KOPT-K1 (cell line): ENCODE results near the gene GUCY2D.
"Not testable (repeated sequence)": the region's sequence is repeated elsewhere in the genome, so short reads cannot be mapped to it uniquely, and the experiment has no call there.

Experiments used
- H3K27ac ChIP-seq: fragments of 200-600 bp; sonication (generic); 2 replicates; pipeline ENCODE4 v1.5.1; 2016; ENCODE audit warnings: antibody characterized with exemption, mild to moderate bottlenecking, low read depth, low read length; ENCODE audit not compliant: poor library complexity, severe bottlenecking
- H3K36me3 ChIP-seq: fragments of 200-600 bp; sonication (generic); 2 replicates; pipeline ENCODE4 v1.5.1; 2017; ENCODE audit warnings: antibody characterized with exemption, mild to moderate bottlenecking, low read length, moderate library complexity; ENCODE audit not compliant: insufficient read depth
- H3K9me3 ChIP-seq: fragments of 200-600 bp; sonication (generic); 2 replicates; pipeline ENCODE4 v1.5.1; 2017; ENCODE audit warnings: antibody characterized with exemption, low read length, mild to moderate bottlenecking; ENCODE audit not compliant: insufficient read depth, poor library complexity, severe bottlenecking

GUCY2D gene

DNA sequence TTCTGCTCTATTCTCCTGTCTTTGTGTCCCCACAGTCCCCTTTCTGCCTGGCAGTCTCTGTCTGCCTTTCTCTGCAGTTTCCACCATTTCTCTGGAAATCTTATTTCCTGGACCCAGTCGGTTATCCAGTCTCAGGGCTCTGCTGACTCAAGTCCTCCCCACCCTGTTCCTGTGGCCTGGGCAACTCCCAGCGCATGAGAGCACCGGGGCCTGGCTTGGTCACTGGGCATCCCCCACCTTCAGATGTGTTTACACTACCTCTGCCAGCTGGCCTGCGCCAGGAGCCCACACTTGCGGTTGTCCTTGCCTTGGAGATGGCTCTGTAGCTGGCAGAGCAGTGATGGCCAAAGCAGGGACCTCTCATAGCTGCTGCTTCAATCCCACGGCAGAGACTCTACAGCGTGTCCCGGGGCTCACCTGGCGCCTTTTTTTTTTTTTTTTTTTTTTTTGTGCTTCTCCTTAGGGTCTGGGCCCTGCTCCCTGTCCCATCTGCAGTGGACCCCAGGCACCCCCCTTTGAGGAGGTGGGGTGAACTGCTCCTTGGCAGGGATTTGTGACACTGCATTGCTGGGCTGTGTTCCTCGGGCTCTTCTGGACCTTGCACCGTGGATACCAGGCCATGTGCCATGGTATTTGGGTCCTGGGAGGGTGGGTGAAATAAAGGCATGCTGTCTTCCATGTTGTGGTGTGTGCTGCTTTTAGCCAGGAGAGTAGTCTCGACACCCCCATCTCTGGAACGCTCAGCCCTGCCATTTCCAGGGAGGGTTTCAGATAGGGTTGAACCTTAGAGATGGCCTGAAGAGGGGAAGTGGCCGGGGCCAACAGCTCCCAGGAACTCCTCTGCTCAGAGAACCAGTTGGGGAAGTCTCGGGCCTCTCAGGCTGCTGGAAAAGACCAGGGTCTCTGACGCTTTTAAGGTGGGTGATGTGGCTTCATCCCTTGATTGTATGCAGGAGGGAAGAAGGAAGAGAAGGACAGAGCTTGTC lies 17.5 kb downstream of the GUCY2D start:
- no peak overlapping the region for H3K27ac ChIP-seq
- no peaks in the 10 kb centered on the region for H3K36me3 ChIP-seq

DNA sequence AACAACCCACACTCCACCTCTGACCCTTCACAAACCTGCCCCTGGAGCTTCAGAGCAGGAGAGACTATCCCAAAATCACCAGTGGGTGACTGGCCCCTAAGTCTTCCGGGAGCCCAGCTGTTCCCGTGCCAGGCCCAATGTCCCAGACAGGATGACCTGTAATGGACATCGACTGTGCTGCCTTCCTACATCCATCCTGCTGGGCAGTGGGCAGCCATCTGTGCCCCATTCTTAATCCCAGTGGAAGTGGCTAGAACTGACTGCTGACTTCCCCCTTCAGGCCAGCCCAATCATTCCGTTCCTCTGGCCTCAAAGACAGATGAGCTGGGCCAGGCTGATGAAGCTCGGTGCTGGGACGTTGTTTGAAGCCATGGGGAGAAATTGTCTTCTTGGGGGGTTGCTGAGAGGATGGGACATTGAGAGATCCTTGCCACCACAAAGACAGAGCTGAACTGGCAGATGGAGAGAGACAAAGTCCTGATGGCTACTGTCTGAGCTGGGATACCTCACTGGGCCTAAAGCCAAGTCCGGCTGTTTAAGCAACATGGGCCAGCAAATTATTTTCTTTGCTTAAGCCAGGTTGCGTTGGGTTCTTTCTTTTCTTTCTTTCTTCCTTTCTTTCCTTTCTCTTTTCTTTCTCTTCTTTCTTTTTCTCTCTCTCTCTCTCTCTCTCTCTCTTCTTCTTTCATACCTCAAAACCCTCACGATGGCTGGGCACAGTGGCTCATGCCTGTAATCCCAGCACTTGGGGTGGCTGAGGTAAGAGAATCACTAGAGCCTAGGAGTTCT lies 18.6 kb downstream of the GUCY2D start:
- H3K9me3 ChIP-seq, result no peaks in the 10 kb centered on the region
- H3K36me3 ChIP-seq, result no peaks in the 10 kb centered on the region
- no peak overlapping the region for H3K27ac ChIP-seq

More for the DNA sequence above, 17.5 kb downstream of the GUCY2D start:
- no peaks in the 10 kb centered on the region for H3K9me3 ChIP-seq

DNA sequence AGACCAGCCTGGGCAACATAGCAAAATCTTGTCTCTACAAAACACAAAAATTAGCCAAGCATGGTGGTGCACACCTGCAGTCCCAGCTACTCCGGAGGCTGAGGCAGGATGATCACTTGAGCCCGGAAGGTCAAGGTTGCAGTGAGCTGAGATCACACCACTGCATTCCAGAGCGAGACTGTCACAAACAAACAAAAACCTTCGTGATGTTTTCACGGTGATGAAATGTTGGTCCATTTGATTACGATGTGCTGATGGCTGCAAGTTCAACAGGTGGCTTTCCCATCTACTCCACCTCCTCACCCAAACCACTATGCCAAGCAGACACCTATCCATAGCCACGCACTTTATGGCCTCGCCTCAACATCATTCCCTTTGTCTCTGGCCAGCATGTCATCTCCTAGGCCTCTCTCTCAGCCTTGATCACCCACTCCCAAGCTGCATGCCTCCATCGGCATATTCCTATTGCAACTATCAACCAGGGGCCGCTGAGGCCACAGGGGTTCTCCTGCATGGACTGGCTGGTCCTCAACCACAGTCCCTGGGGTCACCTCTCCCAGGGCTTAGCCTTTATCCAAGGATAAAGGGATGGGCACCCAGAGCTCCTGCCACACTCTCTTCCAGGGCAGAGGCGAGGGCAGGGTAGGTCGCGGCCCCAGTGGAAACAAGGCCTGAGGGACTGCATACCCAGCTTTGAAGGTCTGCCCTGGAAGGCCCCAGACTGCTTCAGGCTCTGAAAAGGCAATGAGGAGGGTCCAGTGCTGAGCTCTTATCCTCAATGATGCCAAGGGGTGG lies 19.3 kb downstream of the GUCY2D start:
- no peaks in the 10 kb centered on the region for H3K9me3 ChIP-seq
- no peak overlapping the region for H3K27ac ChIP-seq
- no peaks in the 10 kb centered on the region for H3K36me3 ChIP-seq

DNA sequence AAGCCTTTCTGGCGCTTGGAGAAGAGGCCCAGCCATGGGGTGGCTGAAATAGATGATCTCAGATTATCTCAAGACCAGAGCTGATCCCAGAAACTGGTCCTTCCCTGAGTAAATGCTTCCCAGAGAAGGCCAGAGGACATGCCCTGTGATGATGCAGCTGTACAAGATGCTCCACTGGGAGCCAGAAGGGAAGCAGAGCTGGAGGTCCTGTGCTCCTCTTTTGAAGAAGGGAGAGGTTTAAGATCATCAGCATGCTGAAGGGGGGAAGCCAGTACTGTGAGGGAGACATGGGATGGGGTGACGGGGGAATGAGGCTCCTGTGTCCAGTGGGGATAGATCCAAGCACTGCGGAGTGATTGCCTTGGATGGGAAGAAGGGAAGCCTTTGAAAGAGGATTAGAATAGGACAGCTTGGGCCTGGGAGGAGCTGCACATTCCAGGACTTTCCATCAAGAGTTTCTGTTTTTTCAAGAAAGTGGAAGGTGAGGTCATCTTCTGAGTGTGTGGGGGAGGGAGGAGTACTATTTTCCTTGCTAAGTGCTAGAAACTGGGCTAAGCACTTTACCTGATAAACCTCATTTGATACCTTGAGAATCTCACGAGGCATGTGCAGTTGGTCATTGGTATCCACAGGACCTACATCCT lies 20.1 kb downstream of the GUCY2D start:
- no peaks in the 10 kb centered on the region for H3K36me3 ChIP-seq
- no peak overlapping the region for H3K27ac ChIP-seq
- H3K9me3 ChIP-seq, result no peaks in the 10 kb centered on the region

DNA sequence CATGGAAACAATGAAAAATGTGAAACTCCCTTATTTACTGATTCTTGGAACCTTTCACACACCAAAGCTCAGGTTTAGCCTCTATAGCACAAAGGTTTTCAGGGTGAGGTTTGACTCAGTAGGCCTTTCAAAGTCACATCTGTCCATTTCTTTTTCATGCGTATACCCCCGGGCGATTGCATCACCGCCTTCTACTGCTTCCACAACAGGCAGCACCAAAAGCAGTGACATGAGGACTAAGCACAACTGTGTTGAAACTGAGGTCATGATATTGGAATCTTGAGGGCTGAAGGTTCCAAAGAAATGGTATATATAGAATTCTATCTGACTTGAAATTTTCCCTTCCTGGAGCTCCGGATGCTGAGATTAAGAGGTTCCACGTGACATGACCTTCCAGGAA lies 21.7 kb downstream of the GUCY2D start:
- not testable (repeated sequence) for H3K36me3 ChIP-seq, H3K9me3 ChIP-seq, H3K27ac ChIP-seq

DNA sequence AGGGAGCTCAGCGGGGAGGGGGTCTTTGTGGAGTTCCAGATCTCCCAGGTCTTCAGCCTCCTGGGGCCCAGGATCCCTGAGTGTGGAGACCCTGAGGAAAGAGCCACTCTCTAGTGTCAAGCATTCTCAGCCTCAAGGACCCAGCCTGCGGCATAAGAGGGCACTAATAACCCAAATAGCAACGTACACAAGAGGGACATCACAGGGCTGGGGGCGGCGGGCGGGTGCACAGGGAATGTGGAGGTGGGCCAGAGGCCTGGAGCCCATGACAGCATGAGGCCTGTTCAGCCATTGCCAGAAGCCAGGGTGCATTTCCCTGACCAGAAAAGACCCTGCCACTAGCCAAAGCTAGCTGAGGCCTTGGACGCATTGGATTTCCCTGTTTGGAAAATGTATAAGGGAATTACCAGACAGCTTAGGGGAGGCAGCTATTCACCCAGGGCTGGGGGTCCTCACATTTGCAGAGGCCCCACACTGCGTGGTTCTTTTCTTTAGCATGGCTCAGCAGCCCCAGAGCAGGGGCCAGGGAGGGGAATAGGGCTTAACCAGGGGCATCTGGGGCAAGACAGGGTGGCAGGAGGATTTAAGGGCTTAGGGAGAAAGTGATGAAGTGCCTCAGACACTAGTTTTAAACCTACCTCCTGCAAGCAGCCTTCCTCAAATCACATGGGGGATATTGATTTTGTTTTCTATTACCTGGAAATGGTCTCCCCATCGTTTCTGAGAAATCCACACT lies 22.9 kb downstream of the GUCY2D start:
- H3K27ac ChIP-seq, result no peak overlapping the region

DNA sequence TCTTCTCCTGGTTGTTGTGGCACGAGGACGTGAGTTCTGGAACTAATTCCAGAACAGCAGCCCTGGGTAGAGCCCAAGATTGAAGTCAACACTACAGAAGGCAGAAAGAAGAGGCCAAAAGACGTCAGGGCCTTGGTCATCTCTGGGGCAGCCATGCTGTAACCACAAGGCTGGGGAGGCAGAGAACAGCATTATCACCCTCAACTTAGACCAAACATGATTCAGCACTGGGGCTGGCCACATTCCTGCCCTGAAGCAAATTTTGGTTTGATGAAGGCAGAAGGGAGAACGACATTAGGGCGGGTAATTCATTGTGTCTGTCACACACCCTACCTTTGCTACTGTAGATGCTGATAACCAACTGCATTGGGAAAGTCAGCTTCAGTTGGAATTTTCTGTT lies 26.7 kb downstream of the GUCY2D start:
- H3K27ac ChIP-seq, result no peak overlapping the region
- no peaks in the 10 kb centered on the region for H3K36me3 ChIP-seq
- no peaks in the 10 kb centered on the region for H3K9me3 ChIP-seq

More for the DNA sequence above, 22.9 kb downstream of the GUCY2D start:
- H3K36me3 ChIP-seq, result no peaks in the 10 kb centered on the region
- H3K9me3 ChIP-seq, result no peaks in the 10 kb centered on the region

DNA sequence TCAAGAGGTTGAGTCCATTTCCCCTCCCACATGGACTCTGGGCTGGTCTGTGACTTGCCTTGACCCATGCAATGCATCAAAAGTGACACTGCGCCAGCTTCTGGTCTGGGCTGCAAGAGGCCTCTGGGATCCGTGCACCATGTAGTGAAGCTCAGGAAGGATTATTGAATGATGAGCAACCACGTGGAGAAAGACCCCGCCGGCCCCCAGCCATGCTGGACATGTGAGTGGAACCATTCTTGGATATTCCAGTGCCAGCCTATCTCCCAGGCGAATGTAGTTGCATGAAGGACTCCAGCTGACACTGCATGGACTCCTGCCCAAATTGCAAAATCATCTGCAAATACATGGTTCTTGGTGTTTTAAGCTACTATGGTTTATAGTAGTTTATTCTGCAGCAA lies 28.8 kb downstream of the GUCY2D start:
- Histone ChIP-seq H3K36me3 (no peaks in the 10 kb centered on the region), H3K9me3 (no peaks in the 10 kb centered on the region), H3K27ac (no peak overlapping the region)

DNA sequence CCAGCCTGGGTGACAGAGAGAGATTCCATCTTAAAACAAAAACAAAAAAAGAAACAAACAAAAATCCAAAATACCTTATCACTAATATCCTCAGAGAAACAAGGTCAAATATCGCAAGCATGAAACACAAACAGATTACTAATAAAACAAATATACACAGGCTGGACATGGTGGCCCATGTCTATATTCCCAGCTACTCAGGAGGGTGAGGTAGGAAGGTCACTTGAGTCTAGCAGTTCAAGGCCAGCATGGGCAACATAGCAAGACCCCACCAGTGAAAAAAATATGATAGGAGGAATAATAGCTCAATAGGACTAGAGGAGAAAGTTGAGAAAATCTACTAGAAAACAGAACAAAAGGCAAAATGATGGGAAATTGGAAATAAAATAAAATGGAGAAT lies 29.5 kb downstream of the GUCY2D start:
- Histone ChIP-seq H3K36me3 (no peaks in the 10 kb centered on the region), H3K9me3 (no peaks in the 10 kb centered on the region), H3K27ac (no peak overlapping the region)

DNA sequence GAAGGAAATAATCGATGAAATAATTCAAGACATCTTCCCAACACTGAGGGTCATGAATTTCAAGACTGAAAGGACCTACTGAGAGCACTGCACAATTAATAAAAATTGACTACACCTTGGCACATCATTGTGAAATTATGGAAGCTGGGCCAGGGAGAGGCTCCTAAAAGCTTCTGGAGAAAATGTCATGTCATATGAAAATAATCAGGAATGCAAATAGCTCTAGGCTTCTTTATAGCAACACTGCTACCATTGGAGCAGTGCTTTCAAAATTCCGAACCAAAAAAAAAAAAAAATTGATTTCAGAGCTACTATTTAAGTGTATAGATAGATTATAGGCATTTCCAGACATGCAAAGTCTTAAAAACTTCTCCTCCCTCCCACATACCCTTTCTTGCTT lies 30.0 kb downstream of the GUCY2D start:
- no peaks in the 10 kb centered on the region for H3K9me3 ChIP-seq
- H3K27ac ChIP-seq, result no peak overlapping the region
- H3K36me3 ChIP-seq, result no peaks in the 10 kb centered on the region

DNA sequence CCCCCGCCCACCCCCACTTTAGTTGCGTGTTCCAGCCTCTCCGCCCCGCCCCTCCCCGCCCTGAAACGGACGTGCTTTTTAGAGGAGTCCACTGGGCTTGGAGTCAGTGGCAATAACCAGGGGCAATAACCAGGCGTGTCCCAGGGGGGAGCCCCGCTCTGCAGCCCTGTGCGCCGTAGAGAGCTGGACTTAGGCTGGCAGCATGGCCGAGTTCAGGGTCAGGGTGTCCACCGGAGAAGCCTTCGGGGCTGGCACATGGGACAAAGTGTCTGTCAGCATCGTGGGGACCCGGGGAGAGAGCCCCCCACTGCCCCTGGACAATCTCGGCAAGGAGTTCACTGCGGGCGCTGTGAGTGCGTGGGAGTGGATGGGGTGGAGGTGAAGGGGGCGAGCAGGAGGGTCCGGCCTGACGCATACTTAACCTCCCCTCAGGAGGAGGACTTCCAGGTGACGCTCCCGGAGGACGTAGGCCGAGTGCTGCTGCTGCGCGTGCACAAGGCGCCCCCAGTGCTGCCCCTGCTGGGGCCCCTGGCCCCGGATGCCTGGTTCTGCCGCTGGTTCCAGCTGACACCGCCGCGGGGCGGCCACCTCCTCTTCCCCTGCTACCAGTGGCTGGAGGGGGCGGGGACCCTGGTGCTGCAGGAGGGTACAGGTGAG lies 36.7 kb downstream of the GUCY2D start, which contains the start of gene ALOX15B:
TSS of gene ALOX15B (plus strand) at position 106 of the 657 bp plus-strand sequence. CDS start at position 203, 97 bp downstream.
- no peak within 1 kb of the TSS for H3K27ac ChIP-seq
- H3K36me3 ChIP-seq, result no peaks in the 10 kb centered on the region
- H3K9me3 ChIP-seq, result no peaks in the 10 kb centered on the region

DNA sequence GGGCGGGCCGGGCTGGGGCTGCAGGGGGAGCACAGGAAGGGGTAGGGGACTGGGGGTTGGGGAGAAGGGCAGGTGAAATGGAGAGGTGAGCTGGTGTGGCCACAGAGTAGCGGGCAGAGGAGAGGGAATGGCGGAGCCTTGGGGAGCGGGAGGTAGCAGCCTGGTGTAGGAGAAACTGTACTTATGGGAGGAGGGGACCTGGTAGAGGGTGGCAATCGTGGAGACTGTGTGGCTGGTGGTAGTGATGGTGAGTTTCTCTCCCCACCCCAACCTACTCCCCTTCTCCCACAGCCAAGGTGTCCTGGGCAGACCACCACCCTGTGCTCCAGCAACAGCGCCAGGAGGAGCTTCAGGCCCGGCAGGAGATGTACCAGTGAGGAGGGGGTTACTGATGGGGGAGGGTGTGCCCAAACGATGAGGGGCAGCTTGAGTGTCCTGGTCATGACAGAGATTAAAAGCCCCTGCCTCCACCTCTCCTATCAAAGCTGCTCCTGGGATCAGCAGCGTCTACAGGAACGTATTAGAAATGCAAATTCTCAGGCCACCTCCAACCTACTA lies 37.3 kb downstream of the GUCY2D start:
- Histone ChIP-seq H3K36me3 (no peaks in the 10 kb centered on the region), H3K9me3 (no peaks in the 10 kb centered on the region), H3K27ac (no peak overlapping the region)

DNA sequence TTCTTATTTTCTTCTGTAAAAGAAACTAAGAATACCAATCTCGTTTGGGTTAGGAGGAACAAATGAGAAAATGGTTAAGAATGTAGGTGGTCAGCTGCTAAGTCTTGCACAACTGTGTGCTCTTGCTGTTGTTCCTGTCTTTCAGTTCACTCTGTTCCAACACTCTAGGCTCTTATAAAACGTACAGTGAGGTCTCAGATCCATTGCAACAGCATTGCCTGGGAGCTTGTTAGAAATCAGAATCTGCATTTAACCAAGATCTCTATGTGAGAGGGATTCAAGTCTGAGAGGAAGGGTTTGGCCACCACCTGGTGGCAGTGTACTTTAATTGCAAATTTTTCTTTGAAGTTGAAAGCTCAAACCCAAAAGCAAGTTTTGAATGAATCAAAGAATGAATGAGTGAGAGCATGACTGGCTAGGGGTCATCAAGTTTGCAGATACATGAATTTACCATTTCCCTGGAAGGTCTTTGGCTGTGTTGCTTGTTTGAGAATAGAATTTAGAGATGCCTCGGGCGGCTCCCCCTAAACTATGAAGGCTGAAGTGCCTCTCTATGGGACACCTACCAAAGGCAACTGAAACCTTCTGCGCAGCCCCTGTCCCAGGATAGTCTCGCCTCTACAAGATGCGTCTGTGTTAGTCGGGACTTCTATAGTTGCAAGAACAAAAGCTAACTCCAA lies 39.0 kb downstream of the GUCY2D start:
- Histone ChIP-seq H3K36me3 (no peaks in the 10 kb centered on the region), H3K27ac (no peak overlapping the region), H3K9me3 (no peaks in the 10 kb centered on the region)
